Stimulated activated CD4-positive, alpha-beta T cell treated with anti-CD3 and anti-CD28 coated beads, Interleukin-15, amount 100 ng/mL, for 1 hour (primary cell): ENCODE data around the gene C4B.
"Not testable (repeated sequence)": the region's sequence is repeated elsewhere in the genome, so short reads cannot be mapped to it uniquely, and the experiment has no call there.

ENCODE experiments used
- DNase-seq, 2 donors: peaks; one replicate each; pipeline ENCODE4 v3.0.0-alpha.2; 2020; ENCODE audit warnings: low read depth in 1 of 2, low spot score in 1 of 2

C4B gene

DNA sequence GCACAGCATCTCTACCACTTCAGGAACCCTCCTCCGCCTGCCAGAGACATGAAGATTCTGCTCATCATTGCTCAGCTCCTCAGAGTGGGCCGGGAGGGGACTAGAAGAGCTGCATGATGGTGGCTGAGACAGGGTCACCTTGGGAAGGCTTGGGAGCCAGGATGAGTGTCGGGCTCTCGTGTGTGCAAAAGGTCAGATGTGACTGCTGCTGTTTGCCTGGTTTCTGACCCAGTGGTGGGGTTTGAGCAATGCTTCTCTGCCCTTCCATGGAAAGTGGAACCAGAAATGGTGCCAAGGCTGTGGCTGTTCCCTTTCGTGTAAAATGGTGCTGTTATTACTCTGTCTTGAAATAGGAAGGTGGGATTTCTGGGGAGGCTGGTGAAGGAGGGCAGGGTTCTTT lies 33.6 kb upstream of the C4B start:
- not testable (repeated sequence) for DNase-seq

- DNase-seq: not testable (repeated sequence)
Measured at GRCh38 chr6:31981744-31982143, 32.9 kb upstream of the C4B start, which contains the start of gene C4A. Gene C4A, plus strand, starts transcription at chr6:31982057. Its CDS starts 51 bp downstream, at chr6:31982108.

- DNase-seq: not testable (repeated sequence)
Measured at GRCh38 chr6:31989363-31989762, 25.2 kb upstream of the C4B start.

DNA sequence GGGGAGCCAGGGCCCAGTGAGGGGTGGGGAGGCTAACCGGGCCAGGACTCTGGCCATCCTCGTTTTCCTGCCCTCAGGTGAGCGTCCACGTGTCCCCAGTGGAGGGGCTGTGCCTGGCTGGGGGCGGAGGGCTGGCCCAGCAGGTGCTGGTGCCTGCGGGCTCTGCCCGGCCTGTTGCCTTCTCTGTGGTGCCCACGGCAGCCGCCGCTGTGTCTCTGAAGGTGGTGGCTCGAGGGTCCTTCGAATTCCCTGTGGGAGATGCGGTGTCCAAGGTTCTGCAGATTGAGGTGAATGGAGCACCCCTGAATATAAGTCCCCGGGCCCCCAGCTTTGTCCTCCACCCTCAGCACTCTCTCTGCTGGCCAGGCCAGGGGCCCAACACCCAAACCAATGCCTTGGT lies 20.2 kb upstream of the C4B start:
- DNase-seq: not testable (repeated sequence)

- DNase-seq: not testable (repeated sequence)
Measured at GRCh38 chr6:31996385-31996784, 18.2 kb upstream of the C4B start.

DNA sequence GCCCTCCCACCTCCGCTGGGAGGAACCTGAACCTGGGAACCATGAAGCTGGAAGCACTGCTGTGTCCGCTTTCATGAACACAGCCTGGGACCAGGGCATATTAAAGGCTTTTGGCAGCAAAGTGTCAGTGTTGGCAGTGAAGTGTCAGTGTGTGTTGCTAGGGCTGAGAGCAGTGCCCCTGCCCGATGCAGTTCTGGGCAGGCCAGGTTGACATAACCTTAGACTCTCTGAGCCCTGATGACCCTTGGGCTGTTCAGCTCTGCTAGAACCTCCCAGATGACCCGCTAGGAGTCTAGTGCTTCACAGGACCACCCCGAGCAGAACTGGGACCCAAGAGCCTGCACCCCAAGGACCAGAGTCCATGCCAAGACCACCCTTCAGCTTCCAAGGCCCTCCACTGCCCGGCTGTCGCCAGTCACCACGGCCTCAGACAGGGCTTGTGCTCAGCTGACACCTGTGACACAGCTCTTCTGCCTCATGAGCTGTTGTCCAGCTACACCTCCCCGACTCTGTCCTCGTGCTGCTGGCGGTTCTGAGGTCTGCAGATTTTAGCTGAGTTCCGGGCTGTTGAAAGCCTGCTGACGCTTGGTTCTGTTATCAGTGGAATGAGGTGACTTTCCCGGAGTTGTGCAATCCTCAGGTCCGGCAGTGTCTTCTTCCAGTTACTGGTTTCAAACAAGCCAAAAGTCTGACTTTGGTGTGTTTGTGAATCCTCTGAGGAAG lies 11.9 kb upstream of the C4B start:
- DNase-seq: not testable (repeated sequence)

- DNase-seq: not testable (repeated sequence)
Measured at GRCh38 chr6:32003301-32003700, 11.3 kb upstream of the C4B start.

- DNase-seq: not testable (repeated sequence)
Measured at GRCh38 chr6:32004393-32004792, 10.2 kb upstream of the C4B start.

- not testable (repeated sequence) for DNase-seq
Measured at GRCh38 chr6:32004864-32005537, 9.6 kb upstream of the C4B start.

GRCh38 chr6:32005538-32005880 lies 9.1 kb upstream of the C4B start:
- DNase-seq: not testable (repeated sequence)

- not testable (repeated sequence) for DNase-seq
Measured at GRCh38 chr6:32005991-32006529, 8.5 kb upstream of the C4B start.

DNA sequence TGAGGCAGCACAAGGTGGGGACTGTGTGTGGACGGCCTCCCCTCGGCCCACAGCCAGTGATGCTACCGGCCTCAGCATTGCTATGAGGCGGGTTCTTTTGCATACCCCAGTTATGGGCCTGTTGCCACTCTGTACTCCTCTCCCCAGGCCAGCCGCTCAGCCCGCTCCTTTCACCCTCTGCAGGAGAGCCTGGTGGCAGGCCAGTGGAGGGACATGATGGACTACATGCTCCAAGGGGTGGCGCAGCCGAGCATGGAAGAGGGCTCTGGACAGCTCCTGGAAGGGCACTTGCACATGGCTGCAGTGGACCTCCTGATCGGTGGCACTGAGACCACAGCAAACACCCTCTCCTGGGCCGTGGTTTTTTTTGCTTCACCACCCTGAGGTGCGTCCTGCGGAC lies 7.5 kb upstream of the C4B start:
- DNase-seq: not testable (repeated sequence)

GRCh38 chr6:32008037-32008436 lies 6.6 kb upstream of the C4B start:
- DNase-seq: not testable (repeated sequence)

- DNase-seq: not testable (repeated sequence)
Measured at GRCh38 chr6:32008616-32009015, 6.0 kb upstream of the C4B start.

DNA sequence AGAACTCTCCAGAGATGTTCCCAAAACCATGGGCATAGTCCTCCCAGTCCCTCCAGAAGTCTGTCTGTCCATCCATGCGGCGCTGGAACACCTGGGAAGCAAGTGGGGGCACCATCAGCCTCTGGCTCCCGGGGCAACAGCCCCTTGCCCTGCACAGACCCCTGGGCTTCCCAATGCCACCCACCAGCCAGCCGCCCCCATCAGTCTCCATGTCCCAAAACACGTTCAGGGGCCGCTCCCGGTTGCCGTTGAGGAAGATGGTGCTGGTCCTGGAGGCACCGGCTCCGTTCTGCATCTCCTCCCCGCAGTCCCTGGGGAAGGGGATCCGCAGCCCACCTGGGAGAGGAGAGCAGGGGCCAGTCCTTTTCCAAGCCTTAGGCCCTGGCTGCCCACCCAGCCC lies 5.1 kb upstream of the C4B start:
- not testable (repeated sequence) for DNase-seq

- DNase-seq: not testable (repeated sequence)
Measured at GRCh38 chr6:32010856-32011530, 3.6 kb upstream of the C4B start.

DNA sequence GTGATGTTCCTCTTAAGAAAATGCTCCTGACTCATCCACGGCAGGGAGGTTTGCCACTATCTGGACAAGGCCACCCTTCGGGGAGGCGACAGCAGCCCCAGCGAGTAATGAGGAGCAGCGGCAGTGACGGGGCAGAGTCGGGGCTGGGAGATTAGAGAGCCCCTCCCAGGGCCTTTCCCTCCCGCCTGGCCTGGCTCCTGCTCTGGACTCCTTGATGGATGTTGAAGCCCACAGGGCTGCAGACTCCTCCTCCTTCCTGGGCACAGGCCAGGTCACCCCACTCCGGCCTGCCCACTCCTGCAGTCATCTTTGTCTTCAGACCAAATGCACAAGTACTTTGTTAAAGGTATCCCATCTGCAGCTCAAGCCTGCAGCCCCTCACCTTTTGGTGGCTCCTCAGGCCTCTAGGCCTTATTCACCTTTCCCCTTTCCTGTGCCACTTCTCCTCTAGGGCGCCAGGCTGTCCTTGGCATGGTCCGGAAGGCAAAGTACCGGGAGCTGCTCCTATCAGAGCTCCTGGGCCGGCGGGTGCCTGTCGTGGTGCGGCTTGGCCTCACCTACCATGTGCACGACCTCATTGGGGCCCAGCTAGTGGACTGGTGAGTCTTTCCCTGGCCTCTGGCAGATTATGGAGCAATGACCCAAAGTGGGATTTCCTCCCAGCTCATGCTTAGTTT lies 1.5 kb upstream of the C4B start:
- not testable (repeated sequence) for DNase-seq

GRCh38 chr6:32013738-32014137 lies 857 bp upstream of the C4B start:
- not testable (repeated sequence) for DNase-seq

GRCh38 chr6:32022100-32022499 lies 7.5 kb downstream of the C4B start:
- DNase-seq: not testable (repeated sequence)

GRCh38 chr6:32028631-32029030 lies 14.0 kb downstream of the C4B start:
- DNase-seq: not testable (repeated sequence)

DNA sequence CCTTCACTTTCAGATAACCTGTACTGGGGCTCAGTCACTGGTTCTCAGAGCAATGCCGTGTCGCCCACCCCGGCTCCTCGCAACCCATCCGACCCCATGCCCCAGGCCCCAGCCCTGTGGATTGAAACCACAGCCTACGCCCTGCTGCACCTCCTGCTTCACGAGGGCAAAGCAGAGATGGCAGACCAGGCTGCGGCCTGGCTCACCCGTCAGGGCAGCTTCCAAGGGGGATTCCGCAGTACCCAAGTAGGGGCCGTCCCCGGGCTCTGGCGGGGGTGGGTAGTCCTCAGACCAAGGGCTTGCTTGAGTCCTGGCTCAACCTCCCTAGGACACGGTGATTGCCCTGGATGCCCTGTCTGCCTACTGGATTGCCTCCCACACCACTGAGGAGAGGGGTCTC lies 15.0 kb downstream of the C4B start:
- DNase-seq: not testable (repeated sequence)
